HCT116 (cell line): Measurements from ENCODE around the gene ADGRG6. TPM values are rescaled to one million over a fixed set of nuclear protein-coding genes. Genes with fewer than 3 reads are reported as not detected.
A peak's percentile ranks its signal among the peaks of the same experiment; 100 is the strongest.

ENCODE experiments used
- ATAC-seq: fragments of 200-7000 bp; cut with Tn5 transposase; 2 replicates; pipeline ENCODE4 v1.9.1; 2020; ENCODE audit warnings: mild to moderate bottlenecking, moderate library complexity
- BruUV-seq: library from RNA; stranded (reverse); fragments of 400-500 nt; replicated peaks from 2 replicates; lab custom pipeline; 2021; lab: Mats Ljungman, UMichigan
- CTCF ChIA-PET: fragments of 300-600 bp; sonication (Branson Sonifier 250); formaldehyde crosslinking; loops from one replicate; lab custom pipeline; 2021; ENCODE audit warnings: antibody characterized with exemption; lab: Charles Lee
- POLR2A ChIA-PET: fragments of 300-600, 350-600 bp; sonication (Branson Sonifier 250); formaldehyde crosslinking; loops from one replicate; lab custom pipeline; 2021; ENCODE audit warnings: antibody characterized with exemption; lab: Charles Lee
- RAD21 ChIA-PET, 2 experiments: fragments of 300-600 bp; sonication (Branson Sonifier 250); formaldehyde crosslinking; loops; one replicate each; lab custom pipeline; 2023; ENCODE audit warnings: low total read pairs in 2 of 2; ENCODE audit not compliant: uncharacterized antibody in 2 of 2, unreplicated experiment in 2 of 2, low non-redundant PET in 1 of 2; lab: Charles Lee
- DNase-seq: peaks from one replicate; pipeline ENCODE4 v3.0.0-alpha.2; 2010; ENCODE audit warnings: low read depth, low spot score
- H2AFZ ChIP-seq: fragments of 200-600 bp; shearing (Covaris generic), sonication (generic); 2 replicates; pipeline ENCODE4 v1.6.1; 2017; ENCODE audit warnings: low read depth, mixed run types, mixed read lengths, antibody characterized with exemption, low read length; ENCODE audit not compliant: poor library complexity, severe bottlenecking
- H3K27ac ChIP-seq: 2 replicates; pipeline ENCODE4 v1.5.1; 2012; ENCODE audit warnings: low read depth, low read length
- H3K27me3 ChIP-seq: fragments of 200-600 bp; sonication (generic); 2 replicates; pipeline ENCODE4 v1.6.1; 2016; ENCODE audit warnings: mixed run types, low read length, mixed read lengths; ENCODE audit not compliant: insufficient read depth
- H3K36me3 ChIP-seq, 2 experiments: fragments of 200-500 bp in 1 of 2; fragments of 200-600 bp in 1 of 2; sonication (Bioruptor generic) in 1 of 2; sonication (generic) in 1 of 2; 2 replicates each; pipeline versions ENCODE4 v1.5.1 to v1.6.1; 2014 to 2016; ENCODE audit warnings: low read length in 2 of 2, inconsistent platforms in 1 of 2, mixed read lengths in 1 of 2, mixed run types in 1 of 2; ENCODE audit not compliant: insufficient read depth in 2 of 2, control insufficient read depth in 1 of 2
- H3K4me1 ChIP-seq, 2 experiments: fragments of 200-600 bp in 1 of 2; sonication (generic) in 1 of 2; 2 replicates each; pipeline versions ENCODE4 v1.5.1 to v1.6.1; 2012 to 2017; ENCODE audit warnings: low read length in 2 of 2, inconsistent platforms in 1 of 2, mild to moderate bottlenecking in 1 of 2, mixed read lengths in 1 of 2, mixed run types in 1 of 2, moderate library complexity in 1 of 2; ENCODE audit not compliant: insufficient read depth in 2 of 2, control insufficient read depth in 1 of 2
- H3K4me2 ChIP-seq: fragments of 200-600 bp; sonication (generic); 2 replicates; pipeline ENCODE4 v1.6.1; 2017; ENCODE audit warnings: mixed run types, low read length, mixed read lengths
- H3K4me3 ChIP-seq, 2 experiments: fragments of 200-600 bp in 1 of 2; sonication (generic) in 1 of 2; replicated peaks in 1 of 2; 2 replicates each; pipeline ENCODE4 v1.5.1; 2011 to 2016; ENCODE audit warnings: low read length in 2 of 2, control low read depth in 1 of 2, low read depth in 1 of 2, mild to moderate bottlenecking in 1 of 2, mixed read lengths in 1 of 2, mixed run types in 1 of 2
- H3K79me2 ChIP-seq: fragments of 200-600 bp; sonication (generic); 2 replicates; pipeline ENCODE4 v1.6.1; 2017; ENCODE audit warnings: mild to moderate bottlenecking, mixed run types, low read length, moderate library complexity, mixed read lengths; ENCODE audit not compliant: insufficient read depth
- H3K9ac ChIP-seq: fragments of 200-600 bp; sonication (generic); 2 replicates; pipeline ENCODE4 v1.6.1; 2016; ENCODE audit warnings: low read length, mixed read lengths
- H3K9me2 ChIP-seq: fragments of 200-600 bp; sonication (generic), shearing (Covaris generic); 2 replicates; pipeline ENCODE4 v1.6.1; 2017; ENCODE audit warnings: mixed run types, mild to moderate bottlenecking, moderate library complexity; ENCODE audit not compliant: insufficient read depth
- H3K9me3 ChIP-seq, 2 experiments: fragments of 200-500 bp in 1 of 2; fragments of 200-600 bp in 1 of 2; sonication (Bioruptor generic) in 1 of 2; sonication (generic) in 1 of 2; 2 replicates each; pipeline ENCODE4 v1.6.1; 2014 to 2017; ENCODE audit warnings: low read length in 2 of 2, mixed read lengths in 2 of 2, inconsistent platforms in 1 of 2, low read depth in 1 of 2, mild to moderate bottlenecking in 1 of 2, mixed run types in 1 of 2, moderate library complexity in 1 of 2; ENCODE audit not compliant: control insufficient read depth in 1 of 2, insufficient read depth in 1 of 2
- H4K20me1 ChIP-seq: fragments of 200-600 bp; sonication (generic), shearing (Covaris generic); 2 replicates; pipeline ENCODE4 v1.6.1; 2017; ENCODE audit warnings: mixed run types, mild to moderate bottlenecking, moderate library complexity; ENCODE audit not compliant: insufficient read depth
- CBX3 ChIP-seq: IDR thresholded peaks from 2 replicates; pipeline ENCODE4 v1.6.1; 2012; ENCODE audit warnings: low read depth
- CTCF ChIP-seq, 3 experiments: fragments of 200-600 bp in 1 of 3; sonication (generic) in 1 of 3; IDR thresholded peaks in 2 of 3; conservative IDR thresholded peaks in 1 of 3; 2 replicates each; pipeline ENCODE4 v1.5.1; 2012 to 2017; ENCODE audit warnings: low read depth in 2 of 3, low read length in 2 of 3, antibody characterized with exemption in 1 of 3, borderline replicate concordance in 1 of 3, control low read depth in 1 of 3, mild to moderate bottlenecking in 1 of 3, mixed read lengths in 1 of 3, mixed run types in 1 of 3, moderate library complexity in 1 of 3; ENCODE audit not compliant: insufficient read depth in 1 of 3
- JUND ChIP-seq: IDR thresholded peaks from 2 replicates; pipeline ENCODE4 v1.6.1; 2012
- RAD21 ChIP-seq: IDR thresholded peaks from 2 replicates; pipeline ENCODE4 v1.6.1; 2012; ENCODE audit warnings: low read depth, mild to moderate bottlenecking
- REST ChIP-seq: IDR thresholded peaks from 2 replicates; pipeline ENCODE4 v1.6.1; 2012; ENCODE audit warnings: low read depth
- TCF7L2 ChIP-seq: IDR thresholded peaks from 2 replicates; pipeline ENCODE4 v1.7.0; 2011; ENCODE audit warnings: borderline replicate concordance, inconsistent platforms; ENCODE audit not compliant: insufficient read depth, insufficient read length; ENCODE audit errors: extremely low read depth
- YY1 ChIP-seq: IDR thresholded peaks from 2 replicates; pipeline ENCODE4 v1.6.1; 2011; ENCODE audit warnings: low read length, low read depth, moderate library complexity, mild to moderate bottlenecking; ENCODE audit not compliant: insufficient replicate concordance; ENCODE audit errors: extremely low read depth
- ZFX ChIP-seq: fragments of 450-650 bp; IDR thresholded peaks from 2 replicates; pipeline ENCODE4 v1.6.1; 2017
- ZNF274 ChIP-seq: fragments of 200-500 bp; sonication (Bioruptor generic); IDR thresholded peaks from 2 replicates; pipeline ENCODE4 v1.6.1; 2014; ENCODE audit warnings: mild to moderate bottlenecking, low read depth, low read length, inconsistent platforms
- intact Hi-C: fragments of 100-400 bp; cut with micrococcal nuclease; formaldehyde crosslinking; loops from 2 replicates; pipeline ENCODE4 v1.10.0; 2022
- total RNA-seq: library from RNA; stranded (reverse); gene quantifications from one replicate; pipeline ENCODE4 v1.2.1, GENCODE V29; 2021; ENCODE audit not compliant: unreplicated experiment

ADGRG6 gene
- total RNA-seq, 1 experiment from 2014 or later = 67.9 TPM

GRCh38 chr6:142323377-142323776, 21.6 kb downstream of the ADGRG6 start:
- ChIA-PET RAD21 (no interaction called here), CTCF (no interaction called here), POLR2A (no interaction called here)
- no TSS peak for BruUV-seq
- H3K9me3 ChIP-seq = no peaks in the 10 kb centered on the region
- TF ChIP-seq CTCF (IDR thresholded peaks at IDR 0.05 in 2 of 3, conservative IDR thresholded peaks at IDR 0.05 in 1 of 3; ENCODE audit: borderline replicate concordance in 1 of 3, insufficient read depth in 1 of 3, low read depth in 2 of 3, low read length in 2 of 3) (no peak), ZFX (no peak), JUND (no peak), ZNF274 (no peak), RAD21 (no peak), TCF7L2 (no peak), YY1 (no peak), CBX3 (no peak), REST (no peak)
- H3K27ac ChIP-seq = no peak overlapping the region
- H4K20me1 ChIP-seq = no peaks in the 10 kb centered on the region
- intact Hi-C loops = no loop called here
- H3K4me2 ChIP-seq = no peak overlapping the region
- ATAC-seq = peak; percentile 60
- H3K9ac ChIP-seq = no peak overlapping the region
- H3K4me3 ChIP-seq = no peak overlapping the region
- peaks cover 0 to 13% of the 10 kb centered on the region in 2 experiments; a peak in 2 of 4 replicates for H3K4me1 ChIP-seq
- no peaks in the 10 kb centered on the region for H3K36me3 ChIP-seq
- no peaks in the 10 kb centered on the region for H3K9me2 ChIP-seq
- no peaks in the 10 kb centered on the region for H3K27me3 ChIP-seq
- H2AFZ ChIP-seq = no peak overlapping the region
- peaks cover 93% of the 10 kb centered on the region for H3K79me2 ChIP-seq
- DNase-seq = no peak
